SJCRH30 (cell line): ENCODE data around the gene POU3F1. TPM values are rescaled to one million over a fixed set of nuclear protein-coding genes. Genes with fewer than 3 reads are reported as not detected.
"Not testable (repeated sequence)": the region's sequence is repeated elsewhere in the genome, so short reads cannot be mapped to it uniquely, and the experiment has no call there.

Source experiments
- DNase-seq, 2 experiments: peaks; one replicate each; pipeline ENCODE4 v3.0.0-alpha.2; 2015 to 2020
- H3K27ac ChIP-seq: fragments of 250-450 bp; sonication (Bioruptor Pico); 2 replicates; pipeline ENCODE4 v1.5.1; 2020; ENCODE audit warnings: mild to moderate bottlenecking, moderate library complexity
- H3K27me3 ChIP-seq: fragments of 250-450 bp; sonication (Bioruptor Pico); 2 replicates; pipeline ENCODE4 v1.5.1; 2020; ENCODE audit warnings: mild to moderate bottlenecking, moderate library complexity
- H3K36me3 ChIP-seq: fragments of 250-450 bp; sonication (Bioruptor Pico); 2 replicates; pipeline ENCODE4 v1.5.1; 2020; ENCODE audit warnings: mild to moderate bottlenecking, moderate library complexity
- H3K4me1 ChIP-seq: fragments of 250-450 bp; sonication (Bioruptor Pico); 2 replicates; pipeline ENCODE4 v1.5.1; 2020; ENCODE audit warnings: mild to moderate bottlenecking, moderate library complexity
- H3K4me3 ChIP-seq: fragments of 250-450 bp; sonication (Bioruptor Pico); 2 replicates; pipeline ENCODE4 v1.5.1; 2020; ENCODE audit warnings: mild to moderate bottlenecking, moderate library complexity
- H3K9me3 ChIP-seq: fragments of 250-450 bp; sonication (Bioruptor Pico); replicated peaks from 2 replicates; pipeline ENCODE4 v1.5.1; 2020; ENCODE audit warnings: mild to moderate bottlenecking, moderate library complexity
- total RNA-seq: library from RNA; depleted of rRNA; stranded (reverse); fragments of >200 nt; shearing (Covaris generic); gene quantifications from 2 replicates; pipeline ENCODE4 v1.2.3, GENCODE V29; 2014

Gene POU3F1
- total RNA-seq, 1 experiment from 2014 or later, result 1.6 TPM

DNA sequence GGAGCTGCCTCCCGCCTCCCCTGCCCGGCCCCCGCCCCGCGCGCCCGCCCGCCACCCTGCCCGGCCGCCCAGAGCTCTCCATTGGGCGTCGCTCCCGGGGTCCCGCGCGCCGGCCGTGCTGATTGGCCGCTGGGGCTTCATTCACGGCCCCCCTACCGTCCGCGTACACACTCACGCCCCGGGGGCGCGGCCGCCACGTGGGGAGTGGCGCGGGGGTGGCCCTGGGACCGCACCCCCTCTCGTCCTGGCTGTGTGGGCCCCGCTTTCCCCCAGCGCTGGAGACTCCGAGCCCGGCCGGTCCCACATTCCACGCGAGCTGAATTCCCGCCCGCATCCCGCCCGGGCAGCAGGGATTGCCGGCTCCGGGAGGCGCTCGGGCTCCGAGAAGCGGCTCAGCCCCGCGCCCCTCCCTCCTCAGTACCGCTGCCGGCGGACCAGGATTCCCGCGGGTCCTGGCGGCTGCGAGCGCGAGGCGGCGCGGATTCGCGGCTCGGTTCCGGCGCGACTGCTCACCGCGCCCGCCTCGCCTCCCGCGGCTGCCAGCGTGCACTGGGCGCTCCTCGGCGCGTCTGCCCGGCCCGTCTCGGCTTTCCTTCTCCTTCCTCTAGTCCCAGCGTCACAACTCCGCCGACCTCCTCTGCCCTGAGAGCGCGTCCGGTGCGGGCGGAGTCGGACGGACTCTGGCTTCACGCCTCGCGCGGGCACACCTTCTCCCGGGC, 450 bp upstream of the POU3F1 start:
- DNase-seq, result peak; percentile 93 to 94
- Histone ChIP-seq H3K4me1 (peaks cover 8% of the 10 kb centered on the region; the same call in 1 of the 2 replicates), H3K27me3 (no peaks in the 10 kb centered on the region), H3K27ac (peak overlapping the region; percentile 27; the same call in 1 of the 2 replicates), H3K36me3 (no peaks in the 10 kb centered on the region), H3K4me3 (peak overlapping the region; percentile 69), H3K9me3 (no peaks in the 10 kb centered on the region)

DNA sequence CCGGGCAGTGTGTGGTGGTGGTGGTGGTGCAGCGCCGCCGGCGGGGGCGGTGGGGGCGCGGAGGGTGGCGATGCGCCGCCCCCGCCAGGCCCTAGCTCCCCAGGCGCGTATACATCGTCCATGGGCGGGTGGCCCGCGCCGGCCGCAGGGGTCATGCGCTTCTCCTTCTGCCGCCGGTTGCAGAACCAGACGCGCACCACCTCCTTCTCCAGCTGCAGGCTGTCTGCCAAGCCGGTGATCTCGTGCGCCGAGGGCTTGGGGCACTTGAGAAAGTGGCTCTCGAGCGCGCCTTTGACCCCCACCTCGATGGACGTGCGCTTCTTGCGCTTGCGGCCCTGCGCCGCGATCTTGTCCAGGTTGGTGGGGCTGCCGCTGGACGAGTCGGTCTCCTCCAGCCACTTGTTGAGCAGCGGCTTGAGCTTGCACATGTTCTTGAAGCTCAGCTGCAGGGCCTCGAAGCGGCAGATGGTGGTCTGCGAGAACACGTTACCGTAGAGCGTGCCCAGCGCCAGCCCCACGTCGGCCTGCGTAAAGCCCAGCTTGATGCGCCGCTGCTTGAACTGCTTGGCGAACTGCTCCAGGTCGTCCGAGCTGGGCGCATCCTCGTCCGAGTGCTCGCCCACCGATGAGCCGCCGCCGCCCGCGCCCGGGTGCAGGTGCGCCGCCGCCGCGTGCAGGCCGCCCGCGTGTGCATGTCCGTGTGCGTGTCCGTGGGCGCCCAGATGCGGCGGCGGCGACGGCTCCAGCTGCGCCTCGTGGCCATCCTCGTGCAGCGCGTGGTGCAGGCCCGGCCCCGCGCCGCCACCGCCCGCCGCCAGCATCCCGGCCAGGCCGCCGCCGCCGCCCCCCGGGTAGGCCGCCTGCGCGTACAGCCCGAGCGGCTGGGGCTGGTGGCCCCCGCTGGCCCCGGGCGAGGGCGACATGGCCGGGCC, 926 bp downstream of the POU3F1 start:
- Histone ChIP-seq H3K9me3 (no peaks in the 10 kb centered on the region), H3K27me3 (no peaks in the 10 kb centered on the region), H3K4me3 (peak overlapping the region; percentile 19; the same call in 1 of the 2 replicates), H3K27ac (no peak overlapping the region), H3K4me1 (peaks cover 5% of the 10 kb centered on the region; the same call in 1 of the 2 replicates), H3K36me3 (no peaks in the 10 kb centered on the region)
- no peak for DNase-seq

DNA sequence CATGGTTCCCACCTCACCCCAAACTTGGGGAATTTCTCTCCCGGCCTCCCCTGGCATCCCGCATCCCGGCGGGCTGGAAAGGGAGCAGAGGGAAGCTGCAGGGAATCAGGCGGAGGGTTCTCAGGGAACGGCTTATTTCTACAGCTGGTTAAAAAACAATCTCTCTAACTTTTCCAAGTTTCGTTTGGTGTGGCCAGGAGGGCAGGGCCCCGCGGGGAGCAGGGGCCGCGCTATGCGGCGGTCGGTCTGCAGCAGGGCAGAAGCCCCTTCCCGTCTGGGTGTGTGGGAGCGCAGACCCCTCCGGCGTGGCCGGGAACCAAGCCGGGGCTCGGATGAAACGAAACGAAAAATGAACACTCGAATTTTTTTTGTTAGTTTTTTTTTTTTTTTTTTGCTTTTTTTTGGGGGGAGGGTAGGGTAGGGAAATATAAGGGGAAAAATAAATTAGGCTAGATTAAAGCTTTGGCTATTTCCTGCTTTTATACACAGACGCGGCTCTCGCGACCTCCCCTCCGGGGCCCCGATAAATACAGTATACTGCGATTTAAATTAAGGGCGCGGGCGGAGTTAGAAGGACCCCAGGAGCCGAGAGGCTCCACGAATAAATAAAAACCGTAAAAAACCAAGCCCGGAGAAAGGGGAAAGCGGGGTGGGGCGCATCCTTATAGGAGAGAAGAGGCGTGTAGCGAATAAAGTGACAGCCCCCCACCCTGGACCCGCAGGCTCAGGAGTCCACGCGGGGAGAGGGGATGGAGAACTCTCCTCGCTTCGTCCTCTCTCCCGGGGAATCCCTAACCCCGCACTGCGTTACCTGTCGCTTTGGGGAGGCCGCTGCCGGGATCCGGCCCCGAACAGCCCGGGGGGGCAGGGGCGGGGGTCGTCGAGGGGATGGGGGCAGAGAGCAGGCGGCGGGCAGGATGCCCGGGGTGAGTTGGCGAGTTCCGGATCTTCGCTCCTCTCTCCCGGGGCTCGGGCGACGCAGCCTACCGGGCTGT, 2.1 kb downstream of the POU3F1 start:
- H3K27ac ChIP-seq, result no peak overlapping the region
- H3K4me3 ChIP-seq, result peak overlapping the region; percentile 19; the same call in 1 of the 2 replicates
- no peak for DNase-seq
- H3K9me3 ChIP-seq, result no peaks in the 10 kb centered on the region
- H3K4me1 ChIP-seq, result no peaks in the 10 kb centered on the region
- H3K27me3 ChIP-seq, result no peaks in the 10 kb centered on the region
- H3K36me3 ChIP-seq, result no peaks in the 10 kb centered on the region

DNA sequence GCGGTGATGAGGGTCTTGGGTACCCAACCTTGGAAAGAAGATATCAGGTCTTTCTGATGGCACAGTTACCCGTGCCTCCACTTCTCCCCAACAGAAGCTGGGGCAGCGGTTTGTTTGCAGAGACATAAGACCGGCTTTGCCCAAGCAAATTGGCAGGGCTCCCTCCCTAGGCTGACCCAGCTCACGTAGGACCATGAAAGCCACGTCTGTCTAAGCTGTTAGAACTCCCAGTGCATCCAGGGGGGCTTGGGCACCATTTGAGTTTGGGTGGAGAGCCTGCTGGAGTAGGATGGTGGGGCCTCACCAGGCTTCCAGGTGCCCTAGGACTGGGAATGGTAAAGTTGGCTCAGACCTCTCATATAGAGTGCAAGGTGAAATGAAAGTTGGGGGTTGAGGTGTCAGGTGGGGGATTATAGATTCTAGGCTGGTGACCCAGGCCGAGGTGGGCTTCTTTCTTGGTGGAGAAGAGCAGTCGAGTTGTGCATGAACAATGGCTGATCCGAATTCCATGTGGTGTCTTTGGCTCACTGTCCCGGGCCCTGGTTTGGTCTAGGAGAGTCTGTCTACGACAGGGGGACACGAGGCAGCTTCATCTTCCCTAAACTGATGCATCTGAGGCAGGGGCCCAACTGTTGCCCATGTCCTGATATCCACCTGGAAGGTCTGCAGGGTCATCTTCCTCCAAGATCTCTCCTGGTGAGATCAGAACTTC, 3.4 kb downstream of the POU3F1 start:
- H3K27me3 ChIP-seq, result no peaks in the 10 kb centered on the region
- no peak for DNase-seq
- H3K4me1 ChIP-seq, result no peaks in the 10 kb centered on the region
- no peaks in the 10 kb centered on the region for H3K36me3 ChIP-seq
- no peaks in the 10 kb centered on the region for H3K9me3 ChIP-seq
- no peak overlapping the region for H3K27ac ChIP-seq
- no peak overlapping the region for H3K4me3 ChIP-seq

DNA sequence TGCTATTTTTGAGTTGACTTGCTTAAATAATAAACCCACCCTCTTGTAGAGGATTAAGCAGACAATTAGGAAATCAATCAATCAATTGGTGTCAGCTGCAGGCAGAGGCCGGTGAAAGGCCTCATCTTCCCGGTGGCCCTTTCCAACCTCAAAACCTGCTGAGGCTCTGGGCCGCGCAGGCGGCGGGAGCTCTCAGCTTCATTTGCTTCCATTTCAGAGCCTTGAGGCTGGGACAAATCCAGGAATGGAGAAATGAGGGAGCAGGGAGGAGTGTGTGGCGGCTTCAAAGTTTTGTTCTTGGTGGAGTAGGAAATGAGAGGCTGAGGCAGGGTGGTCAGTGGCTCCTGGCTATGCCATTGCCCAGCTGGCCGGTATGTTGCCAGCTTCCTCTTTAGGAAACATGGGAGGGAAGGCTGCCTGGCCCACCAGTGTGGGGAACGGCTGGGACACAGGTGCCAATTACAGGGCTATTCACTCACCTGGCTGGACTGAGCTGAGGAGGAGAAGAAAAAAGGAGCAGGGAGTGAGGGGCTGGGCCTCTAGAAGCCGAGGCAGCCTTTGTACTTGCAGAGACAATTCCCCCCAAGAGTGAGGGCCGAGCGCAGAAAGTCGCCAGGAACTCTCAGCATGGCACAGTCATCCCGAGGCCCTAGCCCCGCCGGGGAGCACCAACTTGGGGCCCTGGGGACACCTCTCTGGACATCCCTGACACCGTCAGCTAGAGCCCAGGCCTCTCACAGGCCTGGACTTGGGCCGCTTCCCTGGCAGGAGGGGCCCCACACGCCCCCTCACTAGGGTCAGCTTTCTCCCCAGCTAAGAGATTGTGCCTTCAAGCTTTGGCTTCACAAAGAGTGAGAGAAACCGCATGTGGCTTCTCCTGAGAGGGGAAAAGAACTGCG, 4.4 kb downstream of the POU3F1 start:
- no peak overlapping the region for H3K4me3 ChIP-seq
- H3K36me3 ChIP-seq, result no peaks in the 10 kb centered on the region
- no peaks in the 10 kb centered on the region for H3K4me1 ChIP-seq
- H3K27me3 ChIP-seq, result no peaks in the 10 kb centered on the region
- no peak overlapping the region for H3K27ac ChIP-seq
- no peak for DNase-seq
- H3K9me3 ChIP-seq, result no peaks in the 10 kb centered on the region

DNA sequence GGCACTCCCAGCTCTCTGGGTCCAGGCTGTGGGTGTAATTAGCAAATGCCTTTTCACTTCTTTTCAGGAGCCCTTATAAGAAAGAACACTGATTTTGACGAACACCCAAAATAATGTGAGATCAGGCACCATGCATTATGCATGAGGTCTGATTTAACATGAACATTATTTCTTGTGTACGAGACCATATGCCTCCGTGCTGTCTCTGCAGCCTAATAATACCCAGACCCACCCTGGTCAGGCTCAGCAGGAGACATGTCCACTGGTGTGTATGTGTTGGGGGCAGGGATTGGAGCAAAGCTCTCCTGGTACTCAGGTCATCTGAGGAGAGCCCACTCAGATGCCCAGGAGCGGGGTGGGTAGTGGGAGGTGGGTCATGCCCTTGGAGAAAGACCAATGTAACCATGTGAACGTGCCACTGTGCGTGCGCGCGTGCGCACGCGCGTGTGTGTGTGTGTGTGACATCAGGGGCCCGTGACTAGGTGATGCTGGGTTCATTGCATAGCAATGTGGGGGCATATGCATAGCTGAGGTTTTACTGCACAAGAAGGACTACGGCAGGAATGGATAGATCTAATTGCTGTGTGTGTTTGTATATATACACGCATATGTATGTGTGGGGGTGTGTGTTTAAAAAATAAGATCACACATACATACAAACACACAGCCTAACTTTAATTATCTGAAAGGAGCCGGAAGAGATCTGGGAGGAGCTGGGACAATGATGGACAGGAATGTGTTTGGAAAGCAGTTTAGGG, 7.1 kb downstream of the POU3F1 start:
- H3K27me3 ChIP-seq, result no peaks in the 10 kb centered on the region
- no peak overlapping the region for H3K27ac ChIP-seq
- no peak overlapping the region for H3K4me3 ChIP-seq
- H3K4me1 ChIP-seq, result no peaks in the 10 kb centered on the region
- no peak for DNase-seq
- no peaks in the 10 kb centered on the region for H3K36me3 ChIP-seq
- H3K9me3 ChIP-seq, result no peaks in the 10 kb centered on the region

DNA sequence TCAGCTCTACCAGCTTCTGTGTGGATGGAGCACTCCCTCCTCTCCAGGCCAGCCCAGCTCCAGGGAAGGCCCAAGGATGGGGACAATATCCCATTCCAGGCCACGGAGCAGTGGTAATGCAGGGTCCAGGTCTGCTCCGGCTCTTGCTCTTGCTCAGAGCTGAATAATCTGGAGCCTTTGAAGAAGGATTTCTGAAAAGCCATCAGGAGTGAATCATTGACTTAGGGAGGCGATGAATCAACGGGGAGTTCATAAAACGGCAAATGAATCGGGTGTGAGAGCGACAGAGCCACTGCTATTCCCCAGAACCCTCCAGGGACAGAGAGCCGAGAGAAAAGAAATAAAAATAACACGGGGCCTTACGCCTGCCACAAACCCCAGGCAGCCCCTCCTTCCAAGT, 7.7 kb downstream of the POU3F1 start:
- Histone ChIP-seq H3K4me3 (no peak overlapping the region), H3K27ac (no peak overlapping the region), H3K9me3 (no peaks in the 10 kb centered on the region), H3K36me3 (no peaks in the 10 kb centered on the region), H3K4me1 (0 out of 2 replicates have a peak, but pooled peaks cover 2% of the 10 kb centered on the region), H3K27me3 (no peaks in the 10 kb centered on the region)
- DNase-seq, result no peak

DNA sequence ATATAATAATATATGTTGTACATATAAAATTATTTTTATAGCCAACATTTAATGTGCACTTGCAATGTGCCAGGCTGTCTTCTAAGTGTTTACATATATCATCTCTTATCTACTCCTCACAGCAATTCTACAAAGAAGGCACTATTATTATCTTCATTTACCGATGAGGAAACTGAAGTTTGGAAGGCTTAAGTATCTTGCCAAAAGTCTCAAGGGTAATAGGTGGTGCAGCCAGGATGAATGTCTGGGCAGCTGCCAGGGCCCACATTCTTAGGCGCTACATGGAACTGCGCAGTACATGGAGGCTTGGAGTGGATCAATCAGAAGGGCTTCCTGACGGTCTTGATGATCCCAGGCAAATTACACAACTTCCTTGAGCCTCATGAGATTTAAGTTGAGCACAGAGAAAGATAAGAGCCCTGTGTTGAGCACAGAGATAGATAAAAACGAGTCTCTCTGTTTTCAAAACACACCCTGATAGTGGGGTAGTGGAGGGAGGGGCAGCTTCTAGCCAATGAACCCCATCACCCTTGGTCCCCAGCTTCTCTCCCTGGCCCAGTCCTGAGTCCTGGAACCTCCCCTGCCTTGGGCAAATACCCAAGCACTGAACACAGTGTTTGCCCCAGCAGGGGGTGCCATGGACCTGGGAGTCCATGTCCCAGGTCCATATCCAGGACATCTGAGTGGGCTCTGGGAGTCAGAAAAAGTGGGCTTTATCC, 9.2 kb downstream of the POU3F1 start:
- Histone ChIP-seq H3K27ac (no peak overlapping the region), H3K4me1 (0 out of 2 replicates have a peak, but pooled peaks cover 5% of the 10 kb centered on the region), H3K27me3 (no peaks in the 10 kb centered on the region), H3K36me3 (no peaks in the 10 kb centered on the region), H3K4me3 (no peak overlapping the region), H3K9me3 (no peaks in the 10 kb centered on the region)
- DNase-seq, result peak in 1 of 2 experiments; percentile 67

DNA sequence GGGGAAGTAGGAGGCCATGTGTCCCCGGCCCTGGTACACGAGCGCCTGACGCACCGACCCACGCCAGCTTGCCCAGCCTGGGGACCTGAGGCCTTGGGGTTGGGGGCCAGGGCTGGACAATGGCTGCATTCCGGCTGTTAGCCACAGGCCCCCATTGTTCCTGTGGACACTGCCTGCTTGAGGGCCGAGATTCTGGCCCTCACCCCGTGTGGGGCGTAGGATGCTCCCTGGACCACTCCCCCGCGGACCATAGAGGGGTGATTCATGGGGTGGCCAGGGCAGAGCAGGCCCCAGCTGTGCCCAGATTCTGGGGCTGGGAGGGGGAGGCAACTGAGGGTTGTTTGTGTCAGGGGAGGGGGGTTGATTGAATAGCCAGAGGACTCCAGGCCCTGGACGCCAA, 11.7 kb downstream of the POU3F1 start:
- Histone ChIP-seq H3K36me3 (no peaks in the 10 kb centered on the region), H3K9me3 (no peaks in the 10 kb centered on the region), H3K4me3 (no peak overlapping the region), H3K27ac (no peak overlapping the region), H3K4me1 (peaks cover 13% of the 10 kb centered on the region; the same call in 1 of the 2 replicates), H3K27me3 (no peaks in the 10 kb centered on the region)
- DNase-seq, result no peak

DNA sequence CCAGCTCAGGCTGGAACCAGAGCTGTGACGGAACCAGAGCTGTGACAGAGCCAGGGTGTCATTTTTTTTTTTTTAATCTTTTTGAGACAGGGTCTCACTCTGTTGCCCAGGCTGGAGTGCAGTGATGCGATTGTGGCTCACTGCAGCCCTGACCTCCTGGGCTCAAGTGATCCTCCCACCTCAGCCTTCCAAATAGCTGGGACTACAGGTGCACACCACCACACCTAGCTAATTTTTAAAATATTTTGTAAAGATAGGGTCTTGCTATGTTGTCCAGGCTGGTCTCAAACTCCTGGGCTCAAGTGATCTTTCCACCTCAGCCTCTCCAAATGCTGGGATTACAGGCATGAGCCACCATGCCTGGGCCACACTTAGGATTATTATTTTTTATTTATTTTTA, 13.6 kb downstream of the POU3F1 start:
- H3K27ac ChIP-seq, H3K27me3 ChIP-seq, DNase-seq, H3K9me3 ChIP-seq, H3K4me3 ChIP-seq, H3K36me3 ChIP-seq: not testable (repeated sequence)
- peaks cover 32% of the 10 kb centered on the region for H3K4me1 ChIP-seq

DNA sequence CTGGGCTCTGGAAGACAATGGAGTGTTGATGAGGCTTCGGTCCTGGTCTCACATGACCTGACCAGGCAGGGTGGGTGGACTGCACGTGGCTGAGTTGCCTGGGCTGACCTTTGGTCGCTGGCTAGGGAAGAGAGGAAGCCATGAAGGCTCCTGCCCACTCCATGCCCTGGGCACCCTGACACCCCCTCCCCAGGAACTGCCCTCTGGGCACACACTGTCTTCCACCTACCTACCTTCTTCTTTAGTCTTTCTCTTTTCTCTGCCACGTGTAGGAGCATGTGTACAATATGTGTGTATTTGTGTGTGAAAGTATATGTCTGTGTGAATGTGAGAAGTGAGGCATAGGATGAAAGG, 15.1 kb downstream of the POU3F1 start:
- Histone ChIP-seq H3K4me3 (no peak overlapping the region), H3K27me3 (no peaks in the 10 kb centered on the region), H3K36me3 (no peaks in the 10 kb centered on the region; the same call in 1 of the 2 replicates), H3K4me1 (peaks cover 45% of the 10 kb centered on the region), H3K27ac (no peak overlapping the region), H3K9me3 (no peaks in the 10 kb centered on the region)
- no peak for DNase-seq
